Ovary (tissue), 9 donors: ENCODE results near the gene ECHDC3. TPM values are rescaled to one million over a fixed set of nuclear protein-coding genes. Genes with fewer than 3 reads are reported as not detected.

Source experiments
- DNase-seq, 5 donors: peaks; one replicate each; pipeline ENCODE4 v3.0.0-alpha.2; 2019 to 2020
- H3K27ac ChIP-seq, 2 donors: fragments of 200-600 bp; one replicate each; pipeline versions ENCODE4 v1.5.1 to v1.8.0; 2019 to 2022
- H3K27me3 ChIP-seq: fragments of 200-600 bp; one replicate; pipeline ENCODE4 v1.8.0; 2022
- H3K36me3 ChIP-seq: fragments of 200-600 bp; sonication (generic); one replicate; pipeline ENCODE4 v1.5.1; 2019
- H3K4me1 ChIP-seq: one replicate; pipeline ENCODE4 v1.8.1; 2013; ENCODE audit warnings: mild to moderate bottlenecking, moderate library complexity; ENCODE audit not compliant: insufficient read depth
- H3K4me3 ChIP-seq: fragments of 200-600 bp; sonication (generic); one replicate; pipeline ENCODE4 v1.5.1; 2017
- H3K9me3 ChIP-seq, 2 donors: fragments of 200-600 bp in 1 of 2; sonication (generic) in 1 of 2; one replicate each; pipeline versions ENCODE4 v1.5.1 to v1.8.1; 2013 to 2019; ENCODE audit warnings: mild to moderate bottlenecking in 1 of 2, moderate library complexity in 1 of 2
- EP300 ChIP-seq: sonication (generic); formaldehyde crosslinking; IDR thresholded peaks from one replicate; pipeline ENCODE4 v1.6.1; 2017; ENCODE audit warnings: antibody characterized with exemption
- POLR2A ChIP-seq: fragments of 450-650 bp; IDR thresholded peaks from one replicate; pipeline ENCODE4 v1.6.1; 2017; ENCODE audit warnings: antibody characterized with exemption, mild to moderate bottlenecking, moderate library complexity
- WGBS, 3 donors: extraction: QIAGEN DNeasy Blood & Tissue Kit in 1 of 3; methylation state at CpG; one replicate each; pipeline versions ENCODE4 v1.1.5 to v1.1.7; 2013 to 2017; 5-methylcytosine and 5-hydroxymethylcytosine counted together
- intact Hi-C, 4 donors: fragments of 100-400 bp; cut with DNase I; formaldehyde crosslinking; loops; one replicate each; pipeline versions ENCODE4 v1.11.0 to v1.15.1; 2022 to 2023
- polyA plus RNA-seq, 2 donors: library from polyadenylated mRNA; stranded (reverse); fragments of 200-250 nt in 1 of 2; fragments of 350-450 nt in 1 of 2; fragmentation: Illumina TruSeq in 1 of 2; extraction: RNeasy Lipid Tissue Mini Kit (QIAGEN cat#74804) in 1 of 2; gene quantifications; one replicate each; pipeline ENCODE4 v1.2.3, GENCODE V29; 2013 to 2014
- total RNA-seq, 7 donors: library from RNA; depleted of rRNA in 2 of 7; stranded (reverse); fragments of >200 nt in 2 of 7; fragmentation: NEBNext Ultra II Directional in 3 of 7; extraction: Animal tissue kit (Norgen Biotek cat#: 25700) in 3 of 7; gene quantifications; one replicate each; pipeline versions ENCODE4 v1.1.0 to v1.2.4, GENCODE V29; 2016 to 2023
- TF ChIP-seq, protein P1 (sequence below), 3 donors: fragments of 450-650 bp in 2 of 3; fragments of 200-600 bp in 1 of 3; IDR thresholded peaks; one replicate each; pipeline versions ENCODE4 v1.5.1 to v1.8.0; 2016 to 2022; ENCODE audit warnings: antibody characterized with exemption in 3 of 3, mild to moderate bottlenecking in 1 of 3
- donor health status: DM: no; HTN: no; CAD: no; lungs with moderate emphysema.
- donor health status: DM: no; HTN: no; CAD: no.
- donor health status: Bipolar disorder and iron deficiency.
- donor health status: DM: yes; HTN: yes; CAD: no.
- donor health status: DM: no; HTN: no; CAD: no.
- donor health status: DM: yes; HTN: yes; CAD: no.

ECHDC3 gene
- total and polyA plus RNA-seq, 9 donors, result 13.1 to 33.2 (median 17.8) TPM

DNA sequence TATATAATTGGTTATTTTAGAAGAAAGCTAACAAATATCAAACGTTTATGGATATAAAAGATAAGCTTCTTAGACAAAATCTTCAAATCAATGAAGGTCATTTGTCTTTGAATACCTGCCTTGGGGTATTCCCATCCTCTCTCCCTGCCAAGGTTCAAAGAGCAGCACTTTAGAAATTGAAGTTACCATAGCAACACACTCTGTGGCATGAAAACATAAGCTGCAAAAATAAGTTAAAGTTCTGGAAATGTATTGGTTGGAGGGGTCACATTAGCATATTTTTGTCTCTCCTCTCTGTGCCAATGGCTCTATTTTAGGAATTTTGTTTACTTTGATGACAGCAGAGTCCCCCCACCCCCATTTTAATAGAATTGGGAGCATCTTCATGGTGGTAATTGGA is 12.0 kb downstream of the ECHDC3 start:
- Histone ChIP-seq H3K4me1 (peaks cover 15% of the 10 kb centered on the region), H3K27ac (no peak overlapping the region), H3K36me3 (no peaks in the 10 kb centered on the region), H3K4me3 (no peak overlapping the region), H3K27me3 (no peaks in the 10 kb centered on the region), H3K9me3 (no peaks in the 10 kb centered on the region)
- TF ChIP-seq EP300, result no peak
- TF ChIP-seq, protein P1, sequence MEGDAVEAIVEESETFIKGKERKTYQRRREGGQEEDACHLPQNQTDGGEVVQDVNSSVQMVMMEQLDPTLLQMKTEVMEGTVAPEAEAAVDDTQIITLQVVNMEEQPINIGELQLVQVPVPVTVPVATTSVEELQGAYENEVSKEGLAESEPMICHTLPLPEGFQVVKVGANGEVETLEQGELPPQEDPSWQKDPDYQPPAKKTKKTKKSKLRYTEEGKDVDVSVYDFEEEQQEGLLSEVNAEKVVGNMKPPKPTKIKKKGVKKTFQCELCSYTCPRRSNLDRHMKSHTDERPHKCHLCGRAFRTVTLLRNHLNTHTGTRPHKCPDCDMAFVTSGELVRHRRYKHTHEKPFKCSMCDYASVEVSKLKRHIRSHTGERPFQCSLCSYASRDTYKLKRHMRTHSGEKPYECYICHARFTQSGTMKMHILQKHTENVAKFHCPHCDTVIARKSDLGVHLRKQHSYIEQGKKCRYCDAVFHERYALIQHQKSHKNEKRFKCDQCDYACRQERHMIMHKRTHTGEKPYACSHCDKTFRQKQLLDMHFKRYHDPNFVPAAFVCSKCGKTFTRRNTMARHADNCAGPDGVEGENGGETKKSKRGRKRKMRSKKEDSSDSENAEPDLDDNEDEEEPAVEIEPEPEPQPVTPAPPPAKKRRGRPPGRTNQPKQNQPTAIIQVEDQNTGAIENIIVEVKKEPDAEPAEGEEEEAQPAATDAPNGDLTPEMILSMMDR (IDR thresholded peaks at IDR 0.05), result no peak
- TF ChIP-seq POLR2A, result no peak
- no peak for DNase-seq
- intact Hi-C loops, result loop anchor here in 1 of 4 donors (10.0 kb wide), 1 partner anchor 239 kb away; no protein-coding TSS in a partner anchor
- WGBS, 3 donors, result 0% methylated on average over 1 of the region's 1 CpG

DNA sequence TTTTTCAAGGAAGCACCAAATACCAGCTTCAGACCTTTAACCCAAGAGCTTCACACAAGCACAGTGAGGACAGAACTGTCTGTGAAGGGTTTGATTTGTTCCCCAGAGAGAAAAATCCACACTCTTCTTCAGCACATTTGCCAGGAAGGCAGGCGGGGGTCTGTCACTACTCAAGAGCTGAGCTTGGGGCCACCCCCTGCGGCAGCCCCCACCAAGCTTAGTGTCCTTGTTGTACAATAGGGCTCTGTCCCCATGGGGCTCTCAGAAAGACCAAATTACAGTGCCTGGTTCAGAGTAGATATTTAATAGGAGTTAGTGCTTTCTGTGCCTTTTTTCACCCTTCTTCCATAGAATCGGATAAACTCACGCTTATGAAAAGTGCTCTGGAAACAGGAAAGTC is 12.4 kb downstream of the ECHDC3 start:
- Histone ChIP-seq H3K4me1 (peaks cover 19% of the 10 kb centered on the region), H3K9me3 (no peaks in the 10 kb centered on the region), H3K4me3 (no peak overlapping the region), H3K36me3 (no peaks in the 10 kb centered on the region), H3K27me3 (no peaks in the 10 kb centered on the region), H3K27ac (no peak overlapping the region)
- TF ChIP-seq, protein P1 (IDR thresholded peaks at IDR 0.05), result no peak
- TF ChIP-seq POLR2A (no peak), EP300 (no peak)
- DNase-seq, result no peak
- 95 to 99% (median 95%) methylated on average over 4 of the region's 4 CpGs for WGBS, 3 donors
- intact Hi-C loops, result loop anchor here in 1 of 4 donors (10.0 kb wide), 1 partner anchor 240 kb away; no protein-coding TSS in a partner anchor

DNA sequence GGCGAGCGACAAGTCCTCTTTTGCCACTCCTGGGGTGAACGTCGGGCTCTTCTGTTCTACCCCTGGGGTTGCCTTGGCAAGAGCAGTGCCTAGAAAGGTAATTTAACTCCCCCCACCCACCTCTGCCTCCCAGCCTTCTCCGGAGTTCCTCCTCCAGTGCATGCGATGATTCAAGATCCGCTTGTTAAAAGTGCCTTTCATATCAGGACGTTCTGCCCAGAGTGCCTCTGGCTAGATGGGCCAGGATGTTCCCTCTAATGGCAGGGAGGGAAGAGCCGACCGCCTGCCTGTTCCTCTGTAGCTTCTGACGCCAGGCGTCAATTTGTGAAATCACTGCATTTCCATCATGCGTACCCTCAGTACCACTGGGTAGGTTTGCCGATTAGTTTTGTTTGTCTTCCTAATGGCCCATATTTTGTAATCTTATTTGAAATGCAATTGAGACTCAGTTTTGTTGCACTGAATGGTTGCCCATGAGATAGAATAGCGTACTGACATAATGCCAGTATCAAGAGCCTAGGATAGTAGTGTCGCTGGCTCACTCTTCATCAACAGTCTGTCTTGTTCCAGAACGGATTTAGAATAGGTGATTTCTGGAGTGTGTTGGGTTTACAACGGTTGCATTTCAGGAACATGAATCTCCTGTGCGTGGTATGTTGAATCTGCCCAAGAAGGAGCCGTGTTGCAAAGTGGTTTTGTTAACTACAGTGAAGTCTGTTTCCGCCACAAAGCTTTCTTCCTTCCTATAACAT is 13.5 kb downstream of the ECHDC3 start:
- Histone ChIP-seq H3K4me3 (no peak overlapping the region), H3K27me3 (no peaks in the 10 kb centered on the region), H3K27ac (no peak overlapping the region), H3K9me3 (no peaks in the 10 kb centered on the region), H3K36me3 (no peaks in the 10 kb centered on the region), H3K4me1 (peaks cover 19% of the 10 kb centered on the region)
- TF ChIP-seq EP300 (no peak), POLR2A (no peak)
- TF ChIP-seq, protein P1 (IDR thresholded peaks at IDR 0.05), result no peak
- intact Hi-C loops, result loop anchor here in 1 of 4 donors (10.0 kb wide), 1 partner anchor 241 kb away; no protein-coding TSS in a partner anchor
- DNase-seq, result no peak
- 93 to 95% (median 94%) methylated on average over 21 of the region's 21 CpGs for WGBS, 3 donors

DNA sequence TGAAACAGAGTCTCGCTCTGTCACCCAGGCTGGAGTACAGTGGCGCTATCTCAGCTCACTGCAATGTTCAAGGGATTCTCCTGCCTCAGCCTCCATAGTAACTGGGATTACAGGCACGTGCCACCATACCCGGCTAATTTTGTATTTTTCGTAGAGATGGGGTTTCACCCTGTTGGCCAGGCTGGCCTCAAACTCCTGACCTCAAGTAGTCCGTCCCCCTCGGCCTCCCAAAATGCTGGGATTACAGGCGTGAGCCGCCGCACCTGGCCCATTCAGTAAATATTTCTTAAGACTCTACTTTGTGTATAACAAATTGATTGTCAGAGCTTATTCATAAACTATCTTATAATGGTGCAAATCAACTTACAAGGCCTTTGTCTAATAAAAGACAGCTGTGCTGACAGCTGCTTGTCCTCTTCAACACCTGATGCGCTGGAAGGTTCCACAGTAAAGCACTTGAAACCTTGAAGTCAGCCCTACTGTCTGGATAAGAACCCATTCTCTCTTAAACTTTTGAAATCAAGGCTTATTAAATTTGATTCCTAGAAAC is 14.7 kb downstream of the ECHDC3 start:
- TF ChIP-seq POLR2A (no peak), EP300 (no peak)
- TF ChIP-seq, protein P1 (IDR thresholded peaks at IDR 0.05), result no peak
- DNase-seq, result no peak
- no peaks in the 10 kb centered on the region for H3K36me3 ChIP-seq
- H3K9me3 ChIP-seq, result no peaks in the 10 kb centered on the region
- H3K4me1 ChIP-seq, result peaks cover 19% of the 10 kb centered on the region
- no peak overlapping the region for H3K4me3 ChIP-seq
- 78 to 81% (median 80%) methylated on average over 11 of the region's 11 CpGs for WGBS, 3 donors
- intact Hi-C loops, result loop anchor here in 1 of 4 donors (10.0 kb wide), 1 partner anchor 242 kb away; no protein-coding TSS in a partner anchor
- no peaks in the 10 kb centered on the region for H3K27me3 ChIP-seq
- H3K27ac ChIP-seq, result peak overlapping the region in 1 of 2 donors; percentile 72
